ENCODE measurements around the gene SLC48A1. TPM values are rescaled to one million over a fixed set of nuclear protein-coding genes. Genes with fewer than 3 reads are reported as not detected.

The SLC48A1 gene
- total and polyA plus RNA-seq, 10 of the 15 experiments (the other 5 are each of a cell fraction or from before 2014, with no cell fraction given), result 1.1 to 4.9 (median 1.9) TPM

DNA sequence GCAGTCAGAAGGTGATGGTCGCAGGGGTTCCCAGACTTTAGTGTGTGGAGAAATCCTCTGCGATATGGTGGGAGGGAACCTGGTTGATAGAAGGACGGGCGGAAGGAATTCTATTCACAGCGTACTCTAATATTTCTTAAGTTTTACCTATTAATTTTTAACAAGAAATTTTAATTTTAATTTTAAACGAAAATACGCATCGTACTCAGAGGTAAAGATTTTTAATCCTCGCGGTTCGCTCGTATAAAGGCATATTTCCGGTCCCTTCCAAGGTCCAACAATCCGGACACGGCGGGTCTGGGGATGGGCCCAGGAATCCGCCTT lies 338 bp upstream of the SLC48A1 start:
- H3K9ac ChIP-seq (ENCODE audit: control insufficient read depth, insufficient read depth, low read length), result no peak overlapping the region
- ATAC-seq (no peak), FAIRE-seq (no peak), DNase-seq (ENCODE audit: low read depth, low spot score) (no peak)
- no peaks in the 10 kb centered on the region for H3K36me3 ChIP-seq (ENCODE audit: control insufficient read depth in 2 of 2, insufficient read depth in 2 of 2, low read length in 1 of 2)
- RAD21 ChIA-PET (ENCODE audit: unreplicated experiment), result interaction anchor here (1.1 to 8.9 kb wide), 5 partner anchors 17 to 66 kb away, joined by 3 to 83 read pairs (median 9); partner anchors contain the start of gene RAPGEF3
- SMC1A ChIA-PET (ENCODE audit: uncharacterized antibody, unreplicated experiment), result interaction anchor here (1.6 to 11.3 kb wide), 2 partner anchors 30 to 65 kb away, joined by 7 to 139 read pairs; no protein-coding TSS in a partner anchor
- no peaks in the 10 kb centered on the region for H3K9me3 ChIP-seq (replicated peaks; ENCODE audit: control insufficient read depth, insufficient read depth, low read length)
- in situ Hi-C loops (cut with MboI) (no loop called here), intact Hi-C loops (cut with micrococcal nuclease; ENCODE audit: unreplicated experiment) (loop anchor here (10.0 kb wide), 1 partner anchor 738 kb away; no protein-coding TSS in a partner anchor)
- WGBS (ENCODE audit: insufficient coverage, insufficient replicate concordance, low lambda C conversion rate, missing lambda C conversion rate), result 6% methylated on average over 17 of the region's 17 CpGs
- H3K79me2 ChIP-seq (ENCODE audit: control insufficient read depth, insufficient read depth, low read length), result no peaks in the 10 kb centered on the region
- H4K20me1 ChIP-seq (ENCODE audit: control insufficient read depth, insufficient read depth), result no peaks in the 10 kb centered on the region
- H3K27me3 ChIP-seq (replicated peaks in 1 of 2; ENCODE audit: control insufficient read depth in 2 of 2, insufficient read depth in 2 of 2, low read length in 1 of 2), result no peaks in the 10 kb centered on the region
- POLR2A ChIA-PET, result no interaction called here
- H3K4me2 ChIP-seq (ENCODE audit: control insufficient read depth, insufficient read depth), result peak overlapping the region; percentile 17
- CTCF ChIA-PET, result interaction anchor here (0.6 to 19.3 kb wide), 9 partner anchors 10 to 121 kb away, joined by 3 to 814 read pairs (median 5); partner anchors contain the start of gene RAPGEF3
- H3K4me3 ChIP-seq, result no peak overlapping the region
- peaks cover 17% of the 10 kb centered on the region; the same call in 1 of the 2 replicates for H3K4me1 ChIP-seq (ENCODE audit: control insufficient read depth, insufficient read depth, low read length)
- no peak overlapping the region for H3K27ac ChIP-seq (ENCODE audit: control insufficient read depth, insufficient read depth)
- TF ChIP-seq SRF (IDR thresholded peaks at IDR 0.05; ENCODE audit: low read depth in 2 of 2, low read length in 2 of 2) (0 out of 4 replicates have a peak, but pooled peaks have one; percentile 39 to 48), CHD1 (IDR thresholded peaks at IDR 0.05; ENCODE audit: low read depth, low read length) (no peak)
- H2AFZ ChIP-seq (ENCODE audit: control insufficient read depth, low read depth, low read length), result no peak overlapping the region; the same call in 1 of the 2 replicates
- BruUV-seq (replicated peaks), result no TSS peak

DNA sequence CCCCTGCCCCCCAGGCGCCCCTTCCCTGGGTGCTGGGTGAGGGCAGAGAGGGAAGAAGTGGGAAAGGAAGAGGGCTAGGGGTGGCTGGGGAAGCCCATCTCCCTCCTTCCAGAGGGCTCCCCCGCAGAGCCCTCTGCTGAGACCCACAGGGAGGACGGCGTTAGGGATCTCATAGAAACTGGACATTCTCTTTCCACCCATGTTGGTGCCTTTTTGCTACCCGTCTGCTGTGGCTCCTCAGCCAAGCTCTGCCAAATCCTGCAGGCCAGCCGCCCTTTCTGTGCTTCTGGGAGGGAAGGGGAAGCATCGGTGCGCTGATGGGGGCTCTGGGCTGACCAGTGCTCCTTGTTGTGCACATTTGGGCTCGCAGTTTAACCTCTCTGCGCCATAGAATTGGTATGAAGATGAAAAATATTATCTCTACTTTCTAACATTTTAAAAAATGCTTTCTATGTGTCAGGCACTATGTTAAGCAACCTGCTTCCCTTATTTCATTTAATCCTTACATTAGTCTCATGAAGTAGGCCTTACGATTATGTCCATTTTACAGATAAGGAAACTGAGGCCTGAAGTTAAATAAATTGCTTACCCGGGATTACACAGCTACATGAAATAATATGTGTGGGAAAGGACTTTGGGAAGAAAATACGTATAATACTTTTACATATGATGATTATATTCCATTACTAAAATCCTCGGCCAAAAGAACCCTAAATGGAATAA lies 981 bp downstream of the SLC48A1 start:
- in situ Hi-C loops (cut with MboI), result no loop called here
- ChIA-PET POLR2A (interaction anchor here (0.9 kb wide), 1 partner anchor 33 kb away, joined by 3 read pairs; no protein-coding TSS in a partner anchor), RAD21 (ENCODE audit: unreplicated experiment) (interaction anchor here (0.9 to 9.0 kb wide), 3 partner anchors 33 to 64 kb away, joined by 3 to 120 read pairs (median 5); no protein-coding TSS in a partner anchor), CTCF (interaction anchor here (0.6 to 19.3 kb wide), 8 partner anchors 9 to 63 kb away, joined by 3 to 814 read pairs (median 14); partner anchors contain the start of gene RAPGEF3), SMC1A (ENCODE audit: uncharacterized antibody, unreplicated experiment) (interaction anchor here (1.0 to 11.3 kb wide), 2 partner anchors 15 to 32 kb away, joined by 3 to 139 read pairs; partner anchors contain the start of gene RAPGEF3)
- Histone ChIP-seq H3K9me3 (replicated peaks; ENCODE audit: control insufficient read depth, insufficient read depth, low read length) (no peaks in the 10 kb centered on the region), H3K4me2 (ENCODE audit: control insufficient read depth, insufficient read depth) (peak overlapping the region; percentile 77), H3K4me1 (ENCODE audit: control insufficient read depth, insufficient read depth, low read length) (peaks cover 17% of the 10 kb centered on the region; the same call in 1 of the 2 replicates), H2AFZ (ENCODE audit: control insufficient read depth, low read depth, low read length) (peak overlapping the region; percentile 85), H3K4me3 (peak overlapping the region; percentile 80), H3K36me3 (ENCODE audit: control insufficient read depth in 2 of 2, insufficient read depth in 2 of 2, low read length in 1 of 2) (no peaks in the 10 kb centered on the region), H3K79me2 (ENCODE audit: control insufficient read depth, insufficient read depth, low read length) (no peaks in the 10 kb centered on the region), H4K20me1 (ENCODE audit: control insufficient read depth, insufficient read depth) (no peaks in the 10 kb centered on the region), H3K27me3 (replicated peaks in 1 of 2; ENCODE audit: control insufficient read depth in 2 of 2, insufficient read depth in 2 of 2, low read length in 1 of 2) (no peaks in the 10 kb centered on the region), H3K9ac (ENCODE audit: control insufficient read depth, insufficient read depth, low read length) (0 out of 2 replicates have a peak overlapping the region, but pooled peaks have one; percentile 52), H3K27ac (ENCODE audit: control insufficient read depth, insufficient read depth) (no peak overlapping the region)
- 68% methylated on average over 13 of the region's 14 CpGs for WGBS (ENCODE audit: insufficient coverage, insufficient replicate concordance, low lambda C conversion rate, missing lambda C conversion rate)
- intact Hi-C loops (cut with micrococcal nuclease; ENCODE audit: unreplicated experiment), result loop anchor here (10.0 kb wide), 1 partner anchor 739 kb away; no protein-coding TSS in a partner anchor
- ATAC-seq (no peak; the same call in 2 of the 3 replicates), FAIRE-seq (no peak), DNase-seq (ENCODE audit: low read depth, low spot score) (no peak)
- no TSS peak for BruUV-seq (replicated peaks)
- TF ChIP-seq IKZF1 (conservative IDR thresholded peaks at IDR 0.05) (no peak), MYC (IDR thresholded peaks at IDR 0.05; ENCODE audit: insufficient read depth, insufficient read length, insufficient replicate concordance, low read length, severe bottlenecking) (no peak), EED (IDR thresholded peaks at IDR 0.05; ENCODE audit: low read depth) (no peak), ZNF384 (IDR thresholded peaks at IDR 0.05; ENCODE audit: borderline replicate concordance, low read depth, low read length) (no peak), SUPT20H (IDR thresholded peaks at IDR 0.05; ENCODE audit: borderline replicate concordance, control insufficient read depth, low read depth, low read length) (no peak)
